HG03342 (cell line): ENCODE data around the gene VPS13C.
"Not testable (repeated sequence)": the region's sequence is repeated elsewhere in the genome, so short reads cannot be mapped to it uniquely, and the experiment has no call there.

Experiments
- ATAC-seq: cut with Tn5 transposase; IDR thresholded peaks from one replicate; pipeline ENCODE4 v1.9.1; 2021; ENCODE audit warnings: mild to moderate bottlenecking, moderate library complexity; ENCODE audit not compliant: unreplicated experiment

Gene VPS13C

GRCh38 chr15:62047282-62047827, 12.9 kb downstream of the VPS13C start:
- ATAC-seq, result no peak

- peak; percentile 70 for ATAC-seq
These were observed 14.0 kb downstream of the VPS13C start for GRCh38 chr15:62046078-62046743.

- no peak for ATAC-seq
These were observed 24.9 kb downstream of the VPS13C start for GRCh38 chr15:62035256-62035924.

DNA sequence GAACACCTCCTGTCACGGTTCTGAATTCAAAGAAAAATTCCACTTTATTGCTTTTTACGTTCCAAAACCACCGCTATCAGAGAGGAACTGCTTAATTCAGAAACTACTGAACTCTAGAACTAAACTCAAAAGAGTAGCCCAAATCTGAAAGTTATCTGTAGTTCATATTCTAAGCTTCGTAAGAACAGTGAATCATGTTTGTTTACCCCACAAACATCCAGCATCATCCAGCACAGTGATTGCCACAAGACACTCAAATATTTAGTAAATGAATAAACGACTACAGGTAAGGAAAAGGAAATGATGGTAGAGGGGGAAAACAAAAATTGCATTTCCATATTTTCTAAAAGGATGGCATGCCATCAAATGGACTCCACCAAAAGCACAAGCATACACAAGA, 32.3 kb downstream of the VPS13C start:
- ATAC-seq, result no peak

DNA sequence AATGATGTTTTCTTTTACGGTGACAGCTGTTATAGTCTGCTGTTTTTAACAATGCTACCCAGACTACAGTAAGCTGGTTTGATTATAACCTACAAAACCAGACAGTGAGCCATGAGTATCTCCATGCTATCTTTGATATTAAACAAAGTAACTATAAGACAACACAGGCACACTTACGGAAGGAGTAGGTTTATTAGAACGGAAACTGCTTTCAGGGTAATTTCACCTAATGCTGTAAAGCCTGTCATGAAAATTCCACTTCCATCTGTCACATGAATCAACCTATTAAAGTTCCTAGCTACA, 33.0 kb downstream of the VPS13C start:
- no peak for ATAC-seq

DNA sequence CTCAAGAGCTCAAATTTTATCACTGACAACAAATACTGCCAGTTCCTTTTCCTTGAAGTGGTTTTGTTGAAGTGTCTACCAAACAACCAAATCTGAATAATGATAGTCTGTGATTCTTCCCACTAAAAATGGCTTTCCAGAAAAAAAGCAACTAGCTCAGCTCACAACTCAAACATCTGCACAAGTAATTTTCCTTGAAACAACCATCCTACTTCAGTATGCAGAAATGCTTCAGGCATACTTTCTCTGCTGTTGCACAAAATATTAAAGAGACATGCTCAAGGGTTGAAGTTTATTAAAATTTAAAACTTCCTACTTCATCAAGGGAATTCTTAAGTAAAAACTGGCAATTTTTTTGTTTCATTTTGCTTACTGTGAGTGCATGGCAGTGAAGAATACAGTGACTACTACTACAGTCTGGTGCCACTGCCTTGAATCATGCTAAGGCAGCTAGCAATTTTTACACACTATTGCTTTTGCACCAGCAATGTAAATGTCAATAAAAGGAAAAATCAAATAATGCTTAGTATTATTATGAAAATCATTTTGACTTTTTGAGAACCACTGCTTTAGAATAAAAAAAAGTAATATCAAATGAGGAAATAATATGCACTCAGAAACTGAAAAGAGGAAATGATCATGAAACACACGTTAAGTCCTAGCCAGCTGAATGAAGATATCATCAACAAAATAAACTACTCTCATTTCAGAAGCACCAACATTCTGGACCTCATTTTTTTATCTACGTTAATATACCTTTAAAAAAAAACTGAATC, 33.6 kb downstream of the VPS13C start:
- no peak for ATAC-seq

GRCh38 chr15:62021991-62022600, 38.2 kb downstream of the VPS13C start:
- no peak for ATAC-seq

DNA sequence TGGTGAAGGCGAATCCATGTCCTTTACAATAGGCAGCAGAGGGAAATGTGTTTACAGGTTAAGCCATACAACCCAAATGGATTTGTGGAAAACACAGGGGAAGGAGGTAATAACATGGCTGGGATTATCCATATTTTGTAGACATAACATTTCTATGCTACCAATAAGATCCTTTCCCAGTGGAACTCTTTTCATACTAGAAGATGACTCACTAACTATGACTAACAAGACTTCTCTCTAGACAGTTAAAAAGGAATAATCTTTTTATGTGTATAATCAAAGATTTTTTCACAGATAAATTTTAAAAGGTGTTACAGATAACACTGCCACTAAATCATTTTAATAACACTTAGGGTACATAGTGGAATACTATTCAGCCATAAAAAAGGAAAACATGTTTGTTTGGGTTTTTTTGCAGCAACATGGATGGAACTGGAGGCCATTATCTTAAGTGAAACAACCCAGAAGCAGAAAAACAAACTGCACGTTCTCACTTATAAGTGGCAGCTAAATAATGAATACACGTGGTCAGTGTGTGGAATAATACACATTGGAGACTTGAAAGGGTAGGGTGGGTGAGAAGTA, 39.6 kb downstream of the VPS13C start:
- ATAC-seq, result no peak

- not testable (repeated sequence) for ATAC-seq
These were observed 54.9 kb downstream of the VPS13C start for GRCh38 chr15:62005354-62005753.

DNA sequence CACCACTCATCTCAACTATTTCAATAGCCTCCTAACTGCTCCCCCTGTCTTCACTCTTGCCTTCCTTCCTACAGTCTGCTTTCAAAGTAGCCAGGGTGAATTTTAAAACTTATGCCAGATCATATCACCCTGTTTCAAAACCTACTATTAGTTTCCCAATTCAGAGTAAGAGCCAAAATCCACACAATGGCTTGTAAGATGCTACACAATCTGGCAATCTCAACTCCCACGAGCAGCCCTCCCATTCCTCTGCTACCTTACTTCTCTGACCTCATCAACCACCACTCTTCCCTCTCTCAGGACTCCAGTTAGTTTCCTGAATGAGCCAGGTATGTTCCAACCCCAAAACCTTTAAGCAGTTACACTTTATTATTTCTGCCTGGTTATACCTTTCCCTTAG, 62.5 kb downstream of the VPS13C start:
- no peak for ATAC-seq

DNA sequence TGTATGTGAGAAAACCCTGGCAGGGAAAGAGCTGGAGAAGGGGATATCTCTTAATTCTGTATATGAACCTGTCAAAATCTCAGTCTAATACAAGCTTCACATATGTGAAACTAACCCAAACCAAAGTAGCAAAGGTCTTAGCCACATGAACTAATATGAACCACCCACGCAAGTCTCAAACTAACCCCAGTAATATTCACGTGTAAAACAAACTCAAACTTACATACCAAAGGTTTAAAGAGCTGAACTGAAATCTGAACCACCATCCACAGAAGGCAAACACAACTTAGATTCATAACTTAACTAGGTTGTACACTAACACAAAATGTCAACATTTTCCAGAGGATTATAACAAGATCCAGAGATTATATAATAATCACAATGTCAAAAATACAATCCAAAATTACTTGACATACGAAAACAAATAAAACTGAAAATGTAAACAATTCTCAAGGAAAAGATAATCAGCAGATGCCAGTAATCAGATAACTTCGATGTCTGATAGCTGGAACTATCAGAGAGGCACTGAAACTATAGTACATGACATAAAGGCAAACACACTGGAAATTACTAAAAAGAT, 64.1 kb downstream of the VPS13C start:
- ATAC-seq, result no peak

- ATAC-seq, result no peak
These were observed 66.0 kb downstream of the VPS13C start for GRCh38 chr15:61994216-61994615.

DNA sequence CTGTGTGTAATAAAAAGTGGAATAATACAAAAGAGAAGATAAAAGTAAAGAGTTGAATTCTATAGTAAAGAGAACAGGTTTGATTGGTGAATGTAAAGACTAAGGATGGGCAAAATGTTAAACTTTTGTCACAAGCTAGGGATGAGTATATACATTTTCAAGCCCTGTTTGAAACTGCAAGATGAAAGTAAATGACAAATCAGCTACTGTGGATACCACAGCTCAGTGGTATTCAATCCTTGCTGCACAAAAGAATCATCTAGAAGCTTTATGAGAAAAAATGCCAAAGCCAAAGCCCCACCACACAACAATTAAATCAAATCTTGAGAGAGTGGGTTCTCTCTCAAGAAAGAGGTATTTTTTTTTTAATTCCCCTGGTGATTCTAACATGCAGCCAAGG, 67.7 kb downstream of the VPS13C start:
- no peak for ATAC-seq

- no peak for ATAC-seq
These were observed 70.6 kb downstream of the VPS13C start for GRCh38 chr15:61989667-61990066.

GRCh38 chr15:61987824-61988223, 72.4 kb downstream of the VPS13C start:
- no peak for ATAC-seq

- ATAC-seq, result no peak
These were observed 77.2 kb downstream of the VPS13C start for GRCh38 chr15:61983081-61983480.

GRCh38 chr15:61978225-61978624, 82.0 kb downstream of the VPS13C start:
- no peak for ATAC-seq

- ATAC-seq, result no peak
These were observed 85.5 kb downstream of the VPS13C start for GRCh38 chr15:61974759-61975158.

GRCh38 chr15:61974118-61974517, 86.1 kb downstream of the VPS13C start:
- ATAC-seq, result no peak

DNA sequence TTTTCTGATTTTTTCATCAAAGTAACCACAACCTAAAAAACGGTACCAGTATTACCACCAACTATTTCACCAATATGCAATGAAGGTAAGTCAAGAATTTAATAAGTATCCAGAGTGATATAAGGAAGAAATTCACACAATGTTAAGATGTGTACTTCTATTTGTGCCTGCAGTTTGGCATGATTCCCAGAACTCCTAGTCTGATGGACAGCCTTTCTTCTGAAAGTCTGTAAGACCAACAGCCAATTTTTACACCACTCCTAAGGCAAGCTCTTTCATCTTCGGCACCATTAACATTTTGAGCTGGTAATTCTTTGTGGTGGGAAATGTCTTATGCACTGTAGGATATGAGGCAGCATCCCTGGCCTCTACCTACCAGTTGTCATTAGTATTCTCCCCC, 108.3 kb downstream of the VPS13C start:
- ATAC-seq, result no peak

DNA sequence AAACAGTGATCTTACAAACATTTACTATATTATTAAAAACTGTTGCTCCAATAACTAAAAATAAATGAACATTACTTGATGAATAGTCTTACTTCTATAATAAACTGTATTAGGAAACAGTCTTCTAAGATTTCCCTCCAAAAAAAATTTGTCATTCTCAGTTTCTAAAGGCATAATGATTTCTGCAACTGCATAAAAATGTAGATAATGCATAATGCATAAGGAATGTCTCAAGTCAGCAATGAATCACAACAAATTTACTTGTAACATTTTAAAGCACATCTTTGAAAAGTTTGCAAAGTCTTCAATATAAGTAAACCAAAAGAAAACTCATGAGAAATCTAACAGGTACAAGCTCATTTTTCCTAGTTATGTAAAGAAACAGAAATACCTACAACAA, 113.5 kb downstream of the VPS13C start:
- ATAC-seq, result no peak
